Suppressor macrophage treated with lipopolysaccharide for 4 hours (primary cell): Measurements from ENCODE around the gene ELP4.
"Not testable (repeated sequence)": the region's sequence is repeated elsewhere in the genome, so short reads cannot be mapped to it uniquely, and the experiment has no call there.

Source experiments
- DNase-seq: peaks from one replicate; pipeline ENCODE4 v3.0.0-alpha.2; 2020

The ELP4 gene

GRCh38 chr11:31649129-31649966, 139.8 kb downstream of the ELP4 start:
- no peak for DNase-seq

GRCh38 chr11:31651208-31651607, 141.6 kb downstream of the ELP4 start:
- no peak for DNase-seq

GRCh38 chr11:31651822-31652221, 142.3 kb downstream of the ELP4 start:
- no peak for DNase-seq

GRCh38 chr11:31652528-31652927, 143.0 kb downstream of the ELP4 start:
- no peak for DNase-seq

- DNase-seq, result no peak
These were observed 145.9 kb downstream of the ELP4 start for GRCh38 chr11:31655483-31655882.

GRCh38 chr11:31656051-31656450, 146.5 kb downstream of the ELP4 start:
- DNase-seq, result no peak

- no peak for DNase-seq
These were observed 147.5 kb downstream of the ELP4 start for GRCh38 chr11:31657091-31657490.

- no peak for DNase-seq
These were observed 154.6 kb downstream of the ELP4 start for GRCh38 chr11:31664129-31664528.

- DNase-seq, result no peak
These were observed 155.4 kb downstream of the ELP4 start for GRCh38 chr11:31664954-31665353.

- DNase-seq, result no peak
These were observed 162.1 kb downstream of the ELP4 start for GRCh38 chr11:31671681-31672080.

GRCh38 chr11:31673108-31673507, 163.5 kb downstream of the ELP4 start:
- not testable (repeated sequence) for DNase-seq

- DNase-seq, result no peak
These were observed 166.9 kb downstream of the ELP4 start for GRCh38 chr11:31676280-31676982.

- DNase-seq, result no peak
These were observed 171.2 kb downstream of the ELP4 start for GRCh38 chr11:31680770-31681169.

GRCh38 chr11:31687256-31687655, 177.7 kb downstream of the ELP4 start:
- DNase-seq, result no peak

- DNase-seq, result no peak
These were observed 178.3 kb downstream of the ELP4 start for GRCh38 chr11:31687861-31688260.

- DNase-seq, result no peak
These were observed 180.0 kb downstream of the ELP4 start for GRCh38 chr11:31689559-31689958.

GRCh38 chr11:31690041-31690440, 180.5 kb downstream of the ELP4 start:
- DNase-seq, result no peak

GRCh38 chr11:31690516-31690915, 180.9 kb downstream of the ELP4 start:
- no peak for DNase-seq

- no peak for DNase-seq
These were observed 182.9 kb downstream of the ELP4 start for GRCh38 chr11:31692466-31692865.

- not testable (repeated sequence) for DNase-seq
These were observed 187.5 kb downstream of the ELP4 start for GRCh38 chr11:31697049-31697448.

GRCh38 chr11:31699066-31699465, 189.5 kb downstream of the ELP4 start:
- no peak for DNase-seq

- DNase-seq, result no peak
These were observed 193.4 kb downstream of the ELP4 start for GRCh38 chr11:31702966-31703365.

- no peak for DNase-seq
These were observed 196.8 kb downstream of the ELP4 start for GRCh38 chr11:31706357-31706756.

GRCh38 chr11:31711137-31711536, 201.6 kb downstream of the ELP4 start:
- no peak for DNase-seq
